Measurements from ENCODE around the gene MFSD6.

MFSD6 gene

DNA sequence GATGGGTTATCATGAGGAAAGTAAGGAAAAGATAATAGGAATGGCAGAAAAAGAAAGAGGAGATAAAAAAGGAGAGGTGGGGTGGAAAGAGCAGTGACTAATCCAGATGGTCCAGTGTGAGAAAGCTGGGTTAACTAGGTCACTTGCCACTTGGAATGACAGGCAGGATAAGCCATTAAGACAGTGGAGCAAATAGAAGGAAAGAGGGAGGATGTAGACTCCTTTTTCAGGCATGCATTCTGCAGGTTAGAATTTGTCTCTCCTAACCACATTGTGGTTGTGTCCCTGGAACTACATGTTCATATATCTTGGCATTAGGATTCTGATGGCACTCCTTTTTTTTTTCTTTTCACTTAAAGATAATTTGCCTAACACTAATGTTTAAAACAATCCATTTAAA, 139.7 kb downstream of the MFSD6 start:
- no peak for FAIRE-seq
- DNase-seq (ENCODE audit: insufficient read length, low spot score) = no peak

DNA sequence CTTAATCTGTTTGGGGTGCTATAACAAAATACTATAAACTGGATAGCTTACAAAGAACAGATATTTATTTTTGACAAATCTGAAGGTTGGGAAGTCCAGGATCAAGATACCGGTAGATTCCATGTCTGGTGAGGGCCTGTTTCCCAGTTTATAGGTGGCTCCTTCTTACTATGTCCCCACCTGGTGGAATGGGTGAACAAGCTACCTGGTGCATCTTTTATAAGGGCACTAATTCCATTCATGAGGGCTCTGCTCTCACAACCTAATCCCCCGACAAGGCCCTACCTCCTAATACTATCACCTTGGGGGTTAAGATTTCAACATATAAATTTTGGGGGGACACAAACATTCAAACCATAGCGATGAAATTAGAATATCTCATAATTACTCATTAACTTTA, 142.0 kb downstream of the MFSD6 start:
- no peak for DNase-seq (ENCODE audit: insufficient read length, low spot score)
- FAIRE-seq = no peak
